Measurements from ENCODE around the gene RNF123. TPM values are rescaled to one million over a fixed set of nuclear protein-coding genes. Genes with fewer than 3 reads are reported as not detected.

Gene RNF123
- total and polyA plus RNA-seq, 10 of the 15 experiments (the other 5 are each of a cell fraction or from before 2014, with no cell fraction given): 4.2 to 31.5 (median 17.6) TPM

DNA sequence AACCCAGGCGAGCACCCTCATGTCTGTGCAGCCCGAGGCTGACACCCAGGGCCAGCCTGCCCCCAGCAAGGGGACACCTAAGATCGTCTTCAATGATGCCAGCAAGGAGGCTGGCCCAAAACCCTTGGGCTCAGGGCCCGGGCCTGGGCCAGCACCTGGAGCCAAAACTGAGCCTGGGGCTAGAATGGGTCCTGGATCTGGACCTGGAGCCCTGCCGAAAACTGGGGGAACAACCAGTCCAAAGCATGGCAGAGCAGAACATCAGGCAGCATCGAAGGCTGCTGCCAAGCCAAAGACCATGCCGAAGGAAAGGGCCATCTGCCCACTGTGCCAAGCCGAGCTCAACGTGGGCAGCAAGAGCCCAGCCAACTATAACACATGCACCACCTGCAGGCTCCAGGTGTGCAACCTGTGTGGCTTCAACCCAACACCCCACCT lies 46.6 kb upstream of the RNF123 start (continued):
- TF ChIP-seq MTA3 (IDR thresholded peaks at IDR 0.05; ENCODE audit: borderline replicate concordance, low read length): no peak
- TF ChIP-seq PML (IDR thresholded peaks at IDR 0.05; ENCODE audit: low read length): no peak
- no peak for TF ChIP-seq ZNF217 (IDR thresholded peaks at IDR 0.05)

DNA sequence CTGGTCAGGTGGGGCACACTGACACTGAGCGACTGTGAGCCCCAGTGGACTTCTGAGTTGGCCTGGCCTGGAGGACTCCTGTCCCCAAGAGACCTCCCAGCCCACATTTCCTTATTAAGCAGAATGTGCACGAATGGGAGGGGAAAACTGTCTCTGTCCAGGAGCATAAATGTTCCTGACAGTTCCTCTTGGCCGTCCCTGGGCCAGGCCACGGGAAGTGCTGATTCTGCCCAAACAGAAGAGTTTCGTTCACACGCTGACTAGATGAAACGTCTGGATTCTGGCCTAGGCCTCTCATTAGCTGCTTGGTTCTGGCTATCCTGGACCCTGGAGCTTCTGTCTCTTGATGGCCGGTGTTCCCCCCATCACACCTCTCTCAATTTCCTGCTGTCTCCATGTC lies 44.7 kb upstream of the RNF123 start:
- H3K4me1 ChIP-seq (ENCODE audit: control insufficient read depth, insufficient read depth, low read length): peaks cover 9% of the 10 kb centered on the region
- no peak overlapping the region for H3K27ac ChIP-seq (ENCODE audit: control insufficient read depth, insufficient read depth)
- intact Hi-C loops (cut with micrococcal nuclease; ENCODE audit: unreplicated experiment) (no loop called here), in situ Hi-C loops (cut with MboI) (no loop called here)
- no peaks in the 10 kb centered on the region for H3K36me3 ChIP-seq (ENCODE audit: control insufficient read depth in 2 of 2, insufficient read depth in 2 of 2, low read length in 1 of 2)
- no peaks in the 10 kb centered on the region for H3K79me2 ChIP-seq (ENCODE audit: control insufficient read depth, insufficient read depth, low read length)
- TF ChIP-seq JUNB (IDR thresholded peaks at IDR 0.05) (no peak), ESRRA (IDR thresholded peaks at IDR 0.05; ENCODE audit: low read length) (no peak), IRF4 (IDR thresholded peaks at IDR 0.05; ENCODE audit: low read depth, low read length) (no peak), PAX8 (IDR thresholded peaks at IDR 0.05) (no peak), YY1 (IDR thresholded peaks at IDR 0.05; ENCODE audit: low read depth, low read length) (no peak), EED (IDR thresholded peaks at IDR 0.05; ENCODE audit: low read depth) (no peak), ZNF622 (IDR thresholded peaks at IDR 0.05) (no peak), CBFB (IDR thresholded peaks at IDR 0.05; ENCODE audit: low read depth) (no peak), SREBF1 (IDR thresholded peaks at IDR 0.05; ENCODE audit: low read length) (no peak), TCF7 (IDR thresholded peaks at IDR 0.05; ENCODE audit: borderline replicate concordance) (no peak), ZZZ3 (IDR thresholded peaks at IDR 0.05; ENCODE audit: control insufficient read depth, insufficient read length, low read depth) (no peak)
- TF ChIP-seq, protein P1, sequence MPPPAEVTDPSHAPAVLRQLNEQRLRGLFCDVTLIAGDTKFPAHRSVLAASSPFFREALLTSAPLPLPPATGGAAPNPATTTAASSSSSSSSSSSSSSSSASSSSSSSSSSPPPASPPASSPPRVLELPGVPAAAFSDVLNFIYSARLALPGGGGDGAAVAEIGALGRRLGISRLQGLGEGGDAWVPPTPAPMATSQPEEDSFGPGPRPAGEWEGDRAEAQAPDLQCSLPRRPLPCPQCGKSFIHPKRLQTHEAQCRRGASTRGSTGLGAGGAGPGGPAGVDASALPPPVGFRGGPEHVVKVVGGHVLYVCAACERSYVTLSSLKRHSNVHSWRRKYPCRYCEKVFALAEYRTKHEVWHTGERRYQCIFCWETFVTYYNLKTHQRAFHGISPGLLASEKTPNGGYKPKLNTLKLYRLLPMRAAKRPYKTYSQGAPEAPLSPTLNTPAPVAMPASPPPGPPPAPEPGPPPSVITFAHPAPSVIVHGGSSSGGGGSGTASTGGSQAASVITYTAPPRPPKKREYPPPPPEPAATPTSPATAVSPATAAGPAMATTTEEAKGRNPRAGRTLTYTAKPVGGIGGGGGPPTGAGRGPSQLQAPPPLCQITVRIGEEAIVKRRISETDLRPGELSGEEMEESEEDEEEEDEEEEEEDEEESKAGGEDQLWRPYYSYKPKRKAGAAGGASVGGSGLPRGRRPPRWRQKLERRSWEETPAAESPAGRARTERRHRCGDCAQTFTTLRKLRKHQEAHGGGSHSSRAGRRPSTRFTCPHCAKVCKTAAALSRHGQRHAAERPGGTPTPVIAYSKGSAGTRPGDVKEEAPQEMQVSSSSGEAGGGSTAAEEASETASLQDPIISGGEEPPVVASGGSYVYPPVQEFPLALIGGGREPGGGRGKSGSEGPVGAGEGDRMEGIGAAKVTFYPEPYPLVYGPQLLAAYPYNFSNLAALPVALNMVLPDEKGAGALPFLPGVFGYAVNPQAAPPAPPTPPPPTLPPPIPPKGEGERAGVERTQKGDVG (CRISPR knock-in tag; IDR thresholded peaks at IDR 0.05): no peak
- ChIA-PET CTCF (interaction anchor here (0.6 kb wide), 1 partner anchor 100 kb away, joined by 3 read pairs; no protein-coding TSS in a partner anchor), SMC1A (ENCODE audit: uncharacterized antibody, unreplicated experiment) (no interaction called here), POLR2A (no interaction called here), RAD21 (ENCODE audit: unreplicated experiment) (no interaction called here)
- no peak overlapping the region for H3K9ac ChIP-seq (ENCODE audit: control insufficient read depth, insufficient read depth, low read length)
- FAIRE-seq (no peak), DNase-seq (ENCODE audit: low read depth, low spot score) (no peak), ATAC-seq (no peak)
- BruUV-seq (replicated peaks): no TSS peak
- H2AFZ ChIP-seq (ENCODE audit: control insufficient read depth, low read depth, low read length): no peak overlapping the region
- no peak overlapping the region for H3K4me2 ChIP-seq (ENCODE audit: control insufficient read depth, insufficient read depth)
- 18% methylated on average over 8 of the region's 8 CpGs for WGBS (ENCODE audit: insufficient coverage, insufficient replicate concordance, low lambda C conversion rate, missing lambda C conversion rate)
- H4K20me1 ChIP-seq (ENCODE audit: control insufficient read depth, insufficient read depth): no peaks in the 10 kb centered on the region
- H3K27me3 ChIP-seq (replicated peaks in 1 of 2; ENCODE audit: control insufficient read depth in 2 of 2, insufficient read depth in 2 of 2, low read length in 1 of 2): no peaks in the 10 kb centered on the region
- H3K4me3 ChIP-seq: no peak overlapping the region
- no peaks in the 10 kb centered on the region for H3K9me3 ChIP-seq (replicated peaks; ENCODE audit: control insufficient read depth, insufficient read depth, low read length)
